ENCODE results near the gene EGFL8.

EGFL8 gene

DNA sequence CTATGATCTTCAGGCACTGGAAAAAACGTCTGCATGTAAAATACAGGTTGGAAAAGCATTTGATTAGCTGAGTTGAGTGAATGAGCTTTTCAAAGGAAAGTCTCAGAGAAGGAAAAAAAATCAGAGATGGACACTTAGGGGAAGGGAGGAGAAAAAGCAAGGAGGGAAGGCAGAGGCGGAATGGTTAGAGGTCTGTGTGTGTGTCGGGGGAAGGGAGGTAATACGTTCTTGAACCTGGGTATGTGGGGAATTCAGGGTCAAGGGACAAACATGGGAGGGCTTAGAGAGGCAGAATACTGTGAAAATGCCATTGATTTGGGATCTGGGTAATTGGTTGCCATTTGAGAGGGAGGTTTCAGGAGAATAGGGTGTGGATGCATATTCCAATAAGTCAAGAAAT lies 17.7 kb upstream of the EGFL8 start:
- DNase-seq (ENCODE audit: low read depth in 2 of 2): no peak

DNA sequence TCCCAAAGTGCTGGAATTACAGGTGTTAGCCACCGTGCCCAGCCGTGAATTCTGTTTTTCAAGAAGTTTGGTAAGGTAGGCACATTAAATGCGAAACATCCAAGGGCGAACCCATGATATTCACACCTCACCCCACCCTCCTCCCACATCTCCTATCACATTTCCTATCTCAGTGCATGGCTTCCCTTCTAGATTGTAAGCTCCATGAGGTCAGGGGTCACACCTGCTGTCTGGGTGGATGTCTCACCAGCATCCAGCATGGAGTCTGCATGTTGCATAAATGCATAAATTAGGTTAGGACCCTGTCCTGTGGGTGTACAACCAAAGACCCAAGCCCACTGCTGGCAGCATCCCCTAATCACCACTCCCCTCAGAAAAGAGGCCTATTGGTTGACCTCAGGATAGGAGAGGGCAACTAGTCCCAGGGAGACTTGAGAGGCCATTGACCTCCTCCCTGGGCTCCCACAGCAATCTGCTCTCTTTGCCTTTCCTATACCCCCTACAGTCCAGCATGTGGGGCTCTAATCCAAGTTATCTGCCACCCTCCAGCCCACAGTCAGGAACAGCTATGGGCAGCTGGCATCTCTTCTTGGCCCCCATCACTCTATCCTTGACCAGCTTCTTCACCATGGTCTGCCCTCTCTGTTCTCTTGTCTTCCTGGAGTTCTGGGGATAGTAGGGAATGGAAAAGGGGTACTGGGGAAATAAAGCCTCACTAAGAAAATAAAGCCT lies 16.8 kb upstream of the EGFL8 start:
- no peak for DNase-seq (ENCODE audit: low read depth in 2 of 2)

DNA sequence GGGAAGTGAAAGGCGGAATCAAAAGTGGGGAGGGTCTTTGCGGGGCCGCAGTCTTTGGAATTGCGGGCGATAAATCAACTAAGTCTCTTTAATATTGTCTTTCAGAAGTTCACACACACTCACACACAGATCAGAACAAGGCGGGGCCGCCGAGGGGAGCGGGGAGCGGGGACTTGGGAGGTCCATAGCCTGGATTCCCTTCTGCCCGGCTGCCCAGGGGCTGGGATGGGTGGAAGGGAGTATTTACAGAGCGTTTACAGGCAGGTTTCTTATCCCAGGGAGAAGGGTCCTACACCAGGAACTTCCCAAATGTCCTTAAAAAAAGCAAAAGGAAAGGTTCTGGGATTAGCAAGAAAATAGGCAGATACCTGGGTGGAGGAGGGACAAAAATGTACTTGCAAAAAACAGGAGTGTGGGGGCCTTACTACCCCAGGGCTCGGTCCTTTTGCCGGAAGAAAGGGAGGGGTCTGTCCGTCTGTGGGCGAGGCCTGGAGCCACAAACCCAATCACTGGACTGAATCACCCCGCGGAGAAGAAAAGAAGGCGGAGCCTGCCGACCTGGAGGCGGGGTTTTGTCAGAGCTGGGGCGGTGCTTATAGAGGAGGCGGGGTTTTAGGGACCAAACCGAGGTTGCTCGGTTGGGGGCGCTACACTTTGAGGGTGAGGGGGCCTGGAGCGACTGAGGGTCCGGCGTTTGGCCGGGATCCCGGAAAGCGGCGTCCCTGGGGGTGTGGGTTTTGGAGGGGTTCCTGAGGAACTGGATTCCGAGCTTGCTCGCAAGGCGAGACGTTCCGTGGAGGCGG lies 15.9 kb upstream of the EGFL8 start:
- DNase-seq (ENCODE audit: low read depth in 2 of 2): peak; percentile 56

DNA sequence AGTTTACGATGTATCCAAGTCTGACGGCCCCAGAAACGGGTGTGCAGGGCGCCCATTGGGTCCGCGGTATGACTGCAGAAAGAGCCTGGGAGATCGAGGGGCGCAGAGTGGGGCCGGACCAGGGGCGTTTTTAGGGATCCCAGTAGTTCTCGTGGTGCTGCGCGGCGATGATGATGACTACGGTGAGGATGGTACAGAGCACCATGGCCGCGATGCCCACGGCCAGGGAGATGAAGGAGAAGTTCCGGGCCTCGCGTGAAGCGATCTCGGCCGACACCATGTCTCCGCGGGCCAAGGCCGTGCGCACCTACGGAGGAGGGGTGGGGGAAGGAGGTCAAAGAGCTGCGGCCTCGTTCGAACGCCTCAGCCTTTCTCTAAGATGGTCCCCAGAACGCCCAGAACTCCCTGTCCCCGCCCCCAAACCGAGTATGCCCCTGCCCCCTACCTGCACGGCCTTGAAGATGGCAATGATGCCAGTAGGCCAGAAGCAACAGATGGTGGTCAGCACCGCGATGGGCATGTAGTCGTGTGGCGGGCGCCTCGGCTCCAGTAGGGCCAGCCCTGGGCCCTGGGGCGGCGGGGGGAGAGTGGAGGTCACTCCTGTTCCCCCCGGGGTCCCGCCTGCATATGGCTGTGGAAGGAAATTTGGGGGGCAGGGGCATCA lies 15.2 kb upstream of the EGFL8 start:
- no peak for DNase-seq (ENCODE audit: low read depth in 2 of 2)

DNA sequence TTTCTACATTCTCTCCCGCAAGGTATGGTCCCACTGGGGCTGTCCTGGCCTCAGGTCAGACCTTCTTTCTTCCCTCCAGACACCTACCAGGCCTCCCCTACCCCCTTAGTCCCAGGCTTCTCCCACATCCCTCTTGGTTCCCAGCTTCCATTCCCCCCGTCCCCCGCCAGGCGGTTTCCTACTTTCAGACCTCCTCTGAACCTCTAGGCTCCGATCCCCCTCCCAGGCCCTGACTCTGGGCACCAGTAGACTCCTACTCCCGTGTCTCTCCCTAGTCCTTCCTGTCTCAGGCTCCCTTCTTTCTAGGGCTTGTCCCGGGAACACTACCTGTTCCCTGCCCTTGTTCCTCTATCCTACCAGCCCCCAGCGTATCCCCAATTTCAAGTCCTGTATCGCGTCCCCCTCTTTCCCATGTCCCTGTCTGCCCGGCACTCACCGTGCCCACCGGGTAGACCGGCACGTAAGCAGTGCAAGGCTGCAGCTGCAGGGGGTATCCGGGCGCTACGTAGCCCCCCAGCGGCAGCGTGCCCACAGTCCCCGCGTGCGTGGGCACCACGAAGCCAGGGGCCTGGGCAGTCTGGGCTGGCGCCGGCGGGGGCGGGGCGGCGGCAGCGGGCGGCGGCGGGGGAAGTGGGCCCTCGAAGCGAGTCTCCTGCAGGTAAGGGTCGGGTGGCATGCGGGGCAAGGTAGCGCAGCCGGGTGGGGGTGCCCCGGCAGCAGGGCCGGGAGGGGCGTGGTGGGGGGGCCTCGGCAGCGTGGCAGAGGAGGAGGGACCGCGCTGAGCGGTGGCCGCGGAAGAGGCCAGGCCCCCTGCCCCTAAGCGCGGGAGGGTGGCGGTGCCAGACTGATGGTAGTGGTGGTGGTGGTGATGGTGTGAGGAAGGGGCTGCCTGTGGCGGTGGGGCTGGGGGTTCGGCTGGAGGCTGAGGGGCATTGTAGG lies 14.2 kb upstream of the EGFL8 start:
- no peak for DNase-seq (ENCODE audit: low read depth in 2 of 2)

DNA sequence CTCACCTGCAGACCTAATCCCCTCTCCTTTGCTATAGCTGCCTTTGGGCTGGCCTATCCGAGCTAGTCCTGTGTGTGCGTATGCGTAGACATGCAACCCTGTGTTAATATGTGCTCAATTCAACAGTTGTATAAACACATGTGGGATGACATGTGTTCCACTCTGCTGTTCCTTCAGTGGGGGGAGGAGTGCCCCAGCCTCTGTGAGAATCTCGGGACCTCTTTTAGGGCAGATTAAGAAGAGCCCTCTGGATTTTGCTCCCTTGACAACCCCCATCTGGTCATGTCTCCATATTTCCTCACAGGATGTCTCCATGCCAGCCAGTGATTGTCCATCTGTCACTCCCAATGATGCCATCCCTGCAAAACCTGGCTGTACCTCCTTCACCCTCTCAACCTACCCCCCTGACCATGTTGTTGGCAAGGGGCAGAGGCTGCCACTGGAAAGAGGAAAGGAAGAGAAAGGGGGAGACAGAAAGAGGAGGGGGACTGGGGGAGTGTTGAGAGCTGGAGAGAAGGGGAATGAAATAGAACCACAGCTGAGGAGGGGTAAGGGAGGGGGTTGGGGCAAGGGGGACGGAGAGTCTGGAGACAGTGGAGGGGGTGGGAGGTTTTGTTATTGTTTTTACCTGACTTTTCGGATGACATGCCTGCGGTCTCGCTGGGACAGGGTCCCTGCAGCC lies 13.1 kb upstream of the EGFL8 start:
- DNase-seq (ENCODE audit: low read depth in 2 of 2): no peak

DNA sequence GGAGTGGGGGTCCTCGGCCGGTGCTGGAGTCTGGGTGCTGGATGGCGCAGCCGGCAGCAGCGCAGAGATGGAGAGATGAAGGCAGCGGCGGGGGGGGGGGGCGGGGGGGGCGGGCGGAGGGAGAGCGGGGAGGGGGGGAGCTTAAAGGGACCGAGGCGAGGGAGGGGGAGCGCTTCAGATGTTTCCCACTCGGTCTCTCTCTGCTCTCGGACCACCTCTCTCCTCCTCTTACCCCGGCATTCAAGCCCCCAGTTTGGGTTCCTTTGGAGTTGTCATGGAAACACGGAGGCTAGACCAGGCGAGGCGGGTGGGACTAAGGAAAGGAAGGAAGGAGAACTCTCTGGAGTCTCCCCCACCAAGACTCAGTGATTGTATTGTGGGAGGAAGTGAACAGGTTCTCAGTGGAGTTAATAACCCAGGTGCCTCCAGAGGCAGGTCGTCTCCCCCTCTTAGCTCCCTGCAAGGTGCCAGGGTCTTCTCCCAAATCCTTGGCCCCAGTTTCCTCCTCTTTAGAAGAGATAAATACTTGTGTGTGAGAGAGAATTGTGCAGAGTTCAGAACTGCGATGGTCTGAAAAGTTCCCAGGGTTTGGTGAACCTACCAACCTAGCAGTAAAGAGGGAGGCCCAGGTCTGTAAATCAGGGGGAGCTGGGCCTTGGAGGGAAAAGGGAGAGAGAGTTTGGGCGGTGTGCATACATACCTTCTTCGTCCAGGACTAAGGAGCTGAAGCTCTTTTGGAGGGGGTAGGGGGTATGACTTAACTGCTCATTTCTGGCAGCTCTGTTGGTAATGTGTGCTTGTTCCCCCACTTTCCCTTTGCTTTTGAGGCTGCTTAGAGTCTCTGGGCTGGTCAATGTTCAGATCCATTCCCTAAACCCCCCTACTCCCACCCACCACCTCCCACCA lies 12.3 kb upstream of the EGFL8 start, which contains the start of gene PRRT1:
Gene PRRT1 (minus strand): TSS at position 77 of the 906 bp plus-strand sequence. CDS start 112 bp downstream, outside the sequence.
- no peak for DNase-seq (ENCODE audit: low read depth in 2 of 2)

DNA sequence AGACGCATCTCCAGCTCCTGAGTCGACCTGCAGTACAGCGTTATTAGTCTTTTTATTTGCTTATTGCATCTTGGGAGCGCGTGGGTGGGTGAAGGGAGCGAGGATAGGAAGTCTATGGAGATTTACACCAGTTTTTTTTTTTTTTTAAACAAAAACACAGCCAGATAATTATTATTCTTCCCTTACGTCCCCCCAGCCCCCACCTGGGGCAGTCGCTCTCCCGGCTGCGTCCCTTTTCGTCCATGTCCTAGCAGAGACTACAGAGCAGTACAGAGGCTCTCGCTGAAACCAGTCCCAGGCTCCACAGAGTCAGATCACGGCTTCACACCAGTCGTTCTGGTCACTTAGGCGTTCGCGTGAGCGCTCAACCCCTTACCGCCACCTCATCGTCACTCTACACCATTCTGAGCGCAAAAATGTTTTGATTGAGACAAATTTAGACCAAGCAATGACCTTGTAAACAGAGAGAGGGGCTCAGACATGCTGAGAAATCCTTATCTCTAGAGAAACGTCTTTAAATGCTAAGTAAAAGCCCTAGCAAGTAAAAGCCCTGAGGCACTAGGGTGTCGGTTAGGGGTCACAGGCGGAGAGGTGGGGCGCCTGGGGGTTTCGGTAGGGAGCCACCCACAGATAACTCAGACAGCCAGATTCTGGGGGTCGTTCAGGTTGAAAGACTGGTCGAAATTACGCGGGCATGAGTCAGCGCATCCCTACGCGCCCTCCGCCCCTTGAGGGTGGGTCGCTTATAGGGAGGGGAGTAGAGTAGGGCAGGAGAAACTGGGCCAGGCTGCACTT lies 11.4 kb upstream of the EGFL8 start:
- DNase-seq (ENCODE audit: low read depth in 2 of 2): no peak

DNA sequence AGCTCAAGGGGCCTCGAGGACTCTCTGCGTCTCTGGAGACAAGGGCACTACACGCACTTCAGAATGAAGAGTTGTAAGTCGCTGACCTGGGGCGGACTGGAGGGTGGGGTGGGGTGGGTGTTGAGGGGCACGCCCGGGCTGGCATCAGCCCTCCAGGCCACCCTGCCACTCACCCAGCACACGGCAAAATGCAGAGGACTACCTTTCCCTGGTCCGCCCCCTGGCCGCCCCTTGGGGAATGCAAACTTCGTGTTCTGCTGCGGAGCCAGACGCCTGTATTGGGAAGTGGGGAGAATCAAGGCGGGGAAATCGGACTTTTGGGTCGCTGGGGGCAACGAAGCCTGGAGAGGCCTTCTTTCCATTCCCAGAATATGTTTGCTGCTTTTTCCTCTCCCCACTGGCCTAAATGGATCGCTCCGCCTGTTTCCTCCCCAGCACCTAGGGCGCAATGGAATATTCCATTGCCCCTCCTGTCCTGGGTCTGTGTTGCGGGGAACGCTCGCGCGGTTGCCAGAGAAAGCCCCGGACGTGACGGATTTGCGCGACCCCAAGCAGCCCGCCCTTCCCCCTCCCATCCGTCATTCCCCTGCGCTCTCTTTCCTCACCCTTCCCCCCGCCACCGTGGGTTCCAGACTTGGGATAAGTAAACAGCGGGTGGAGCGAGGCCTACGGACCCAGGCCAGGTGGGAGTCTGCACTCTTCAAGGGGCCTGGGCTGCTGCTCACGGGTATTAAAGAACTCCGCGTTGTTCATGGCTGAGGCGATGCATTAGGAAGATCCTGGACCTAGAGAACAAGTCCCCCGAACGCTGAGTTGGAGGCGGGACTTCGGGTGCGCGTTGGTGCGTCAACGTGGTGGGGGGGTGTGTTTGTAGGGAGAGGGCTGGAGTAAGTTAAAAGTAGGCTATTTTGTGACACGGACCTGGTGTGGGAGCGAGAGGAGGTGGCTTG lies 10.6 kb upstream of the EGFL8 start, which contains the start of gene PPT2:
Gene PPT2 (plus strand): TSS at position 578 of the 950 bp plus-strand sequence. CDS start 454 bp downstream, outside the sequence.
- peak; percentile 54 to 73 for DNase-seq (ENCODE audit: low read depth in 2 of 2)

DNA sequence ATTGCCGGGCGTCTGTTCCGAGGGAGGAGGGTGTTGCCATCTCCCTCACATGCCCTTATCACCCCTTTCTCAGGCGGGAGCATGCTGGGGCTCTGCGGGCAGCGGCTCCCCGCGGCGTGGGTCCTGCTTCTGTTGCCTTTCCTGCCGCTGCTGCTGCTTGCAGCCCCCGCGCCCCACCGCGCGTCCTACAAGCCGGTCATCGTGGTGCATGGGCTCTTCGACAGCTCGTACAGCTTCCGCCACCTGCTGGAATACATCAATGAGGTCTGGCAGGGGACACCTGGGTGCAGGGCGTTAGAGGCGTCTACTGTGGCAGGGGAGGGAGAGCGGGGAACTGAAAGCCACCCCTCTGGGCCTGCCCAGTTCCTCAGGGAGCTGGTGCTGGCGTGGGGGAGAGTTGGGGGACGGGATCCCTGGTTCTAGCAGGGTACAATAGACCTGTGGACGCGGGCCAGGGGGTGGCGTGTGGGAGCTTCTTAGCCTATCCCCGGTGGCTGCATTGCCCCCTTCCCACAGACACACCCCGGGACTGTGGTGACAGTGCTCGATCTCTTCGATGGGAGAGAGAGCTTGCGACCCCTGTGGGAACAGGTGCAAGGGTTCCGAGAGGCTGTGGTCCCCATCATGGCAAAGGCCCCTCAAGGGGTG lies 9.8 kb upstream of the EGFL8 start:
- peak in 1 of 2 donors; percentile 40 for DNase-seq (ENCODE audit: low read depth in 2 of 2)

DNA sequence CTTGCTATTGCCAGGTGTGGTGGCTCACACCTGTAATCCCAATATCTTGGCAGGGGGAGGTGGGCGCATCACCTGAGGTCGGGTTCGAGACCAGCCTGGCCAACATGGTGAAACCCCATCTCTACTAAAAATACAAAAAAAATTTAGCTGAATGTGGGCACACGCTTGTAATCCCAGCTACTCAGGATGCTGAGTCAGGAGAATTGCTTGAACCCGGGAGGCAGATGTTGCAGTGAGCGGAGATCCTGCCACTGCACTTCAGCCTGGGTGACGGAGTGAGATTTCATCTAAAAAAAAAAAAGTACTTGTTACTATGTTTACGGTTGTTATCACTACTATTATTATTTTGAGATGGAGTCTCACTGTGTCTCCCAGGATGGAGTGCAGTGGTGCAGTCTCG lies 7.5 kb upstream of the EGFL8 start:
- DNase-seq (ENCODE audit: low read depth in 2 of 2): no peak

DNA sequence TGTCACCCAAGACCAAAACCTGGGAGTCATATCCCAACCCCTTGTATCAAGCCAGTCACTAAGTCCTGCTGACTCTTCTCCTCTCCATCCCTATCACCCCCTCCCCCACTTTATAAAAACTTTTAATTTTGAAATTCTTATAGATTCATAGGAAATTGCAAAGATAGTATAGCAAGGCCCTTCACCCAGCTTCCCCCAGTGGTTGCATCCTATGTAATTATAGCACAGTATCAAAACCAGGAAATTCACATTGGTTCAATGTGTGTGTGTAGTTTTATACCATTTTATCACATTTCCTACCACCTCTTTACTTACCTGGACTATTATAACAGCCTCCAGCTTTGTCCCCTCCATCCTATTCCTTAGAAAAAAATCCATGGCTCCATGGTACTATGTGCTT lies 6.3 kb upstream of the EGFL8 start:
- no peak for DNase-seq (ENCODE audit: low read depth in 2 of 2)

DNA sequence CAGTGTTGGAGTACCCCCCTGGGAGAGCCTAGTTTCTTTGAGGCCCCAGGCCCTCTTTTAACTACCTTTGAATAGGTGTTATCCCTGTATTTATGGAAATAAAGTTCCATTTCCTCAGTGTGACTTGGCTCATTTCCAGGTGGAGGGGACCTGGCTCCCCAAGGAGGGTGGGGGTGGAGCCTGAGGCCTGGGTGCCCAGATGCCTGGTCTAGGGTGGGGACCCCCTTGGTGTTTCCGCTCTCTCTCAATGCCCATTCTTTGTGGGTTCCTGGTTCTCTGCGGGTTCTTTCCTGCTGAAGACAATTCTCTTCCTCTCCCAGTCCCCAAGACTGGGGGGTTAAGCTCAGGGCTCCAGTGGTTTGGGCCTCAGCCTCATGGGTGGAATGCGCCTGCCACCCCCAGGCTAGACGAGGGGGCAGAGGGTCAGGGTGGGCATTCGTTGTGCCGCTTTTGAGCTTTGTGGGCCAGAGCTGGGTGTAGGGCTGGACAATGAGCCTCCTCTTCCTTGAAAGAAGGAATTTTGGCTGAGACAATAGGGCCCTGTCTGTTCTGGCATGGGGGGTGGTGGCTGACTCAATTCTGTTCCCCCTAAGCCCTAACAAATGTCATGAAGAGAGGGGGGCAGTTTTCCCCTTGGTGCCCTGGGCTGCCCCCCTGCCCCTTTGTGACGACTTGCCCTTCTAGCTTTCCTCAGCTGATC lies 686 bp upstream of the EGFL8 start:
- DNase-seq (ENCODE audit: low read depth in 2 of 2): no peak

DNA sequence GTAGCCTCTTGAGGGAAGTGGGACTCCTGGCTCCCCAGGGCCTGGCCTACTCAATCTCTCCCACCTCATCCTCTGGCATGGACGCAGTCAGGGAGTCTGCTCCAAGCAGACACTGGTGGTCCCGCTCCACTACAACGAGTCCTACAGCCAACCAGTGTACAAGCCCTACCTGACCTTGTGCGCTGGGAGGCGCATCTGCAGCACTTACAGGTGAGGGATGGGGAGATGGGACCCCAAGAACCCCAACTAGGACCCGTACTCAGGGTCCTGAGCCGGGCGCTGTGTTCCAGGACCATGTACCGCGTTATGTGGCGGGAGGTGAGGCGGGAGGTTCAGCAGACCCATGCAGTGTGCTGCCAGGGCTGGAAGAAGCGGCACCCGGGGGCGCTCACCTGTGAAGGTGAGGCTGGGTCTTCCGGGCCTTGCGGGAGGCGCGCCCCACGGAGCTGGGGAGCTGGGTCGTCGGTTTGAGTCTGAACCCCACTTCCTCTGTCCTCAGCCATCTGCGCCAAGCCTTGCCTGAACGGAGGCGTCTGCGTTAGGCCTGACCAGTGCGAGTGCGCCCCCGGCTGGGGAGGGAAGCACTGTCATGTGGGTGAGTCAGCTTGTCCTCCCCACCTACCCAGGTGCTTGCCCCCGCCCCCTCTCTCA lies 2.1 kb downstream of the EGFL8 start:
- DNase-seq (ENCODE audit: low read depth in 2 of 2): no peak

DNA sequence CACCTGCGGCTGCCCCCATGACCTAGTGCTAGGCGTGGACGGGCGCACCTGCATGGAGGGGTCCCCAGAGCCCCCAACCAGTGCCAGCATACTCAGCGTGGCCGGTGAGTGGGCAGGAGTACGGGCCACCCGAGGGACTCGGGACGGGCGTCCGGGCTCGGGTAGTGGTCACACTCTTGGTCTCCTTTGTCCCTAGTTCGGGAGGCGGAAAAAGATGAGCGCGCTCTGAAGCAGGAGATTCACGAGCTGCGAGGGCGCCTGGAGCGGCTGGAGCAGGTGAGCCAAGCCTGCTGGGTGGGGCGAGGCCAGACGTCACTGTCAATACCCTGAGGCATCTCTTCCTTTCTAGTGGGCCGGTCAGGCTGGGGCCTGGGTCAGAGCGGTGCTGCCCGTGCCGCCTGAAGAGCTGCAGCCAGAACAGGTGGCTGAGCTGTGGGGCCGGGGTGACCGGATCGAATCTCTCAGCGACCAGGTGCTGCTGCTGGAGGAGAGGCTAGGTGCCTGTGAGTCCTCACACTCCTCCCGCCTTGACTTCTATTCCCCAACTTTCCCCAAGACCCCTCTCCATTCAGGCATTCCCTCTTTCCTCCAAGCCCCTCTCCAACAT lies 2.9 kb downstream of the EGFL8 start:
- DNase-seq (ENCODE audit: low read depth in 2 of 2): no peak
